ENCODE results near the gene LYRM2.

- TF ChIP-seq CTCF (IDR thresholded peaks at IDR 0.05) (no peak), POLR2A (IDR thresholded peaks at IDR 0.05) (no peak)
Observed at GRCh38 chr6:89567630-89568390, 70.7 kb downstream of the LYRM2 start.
